Measurements from ENCODE around the gene CAMSAP2.

The CAMSAP2 gene

GRCh38 chr1:200900877-200901276 is 162.2 kb downstream of the CAMSAP2 start:
- no peak for DNase-seq

- no peak for DNase-seq
Measured at GRCh38 chr1:200901350-200901749, 162.7 kb downstream of the CAMSAP2 start.

GRCh38 chr1:200901796-200902444 is 163.2 kb downstream of the CAMSAP2 start:
- DNase-seq: no peak

DNA sequence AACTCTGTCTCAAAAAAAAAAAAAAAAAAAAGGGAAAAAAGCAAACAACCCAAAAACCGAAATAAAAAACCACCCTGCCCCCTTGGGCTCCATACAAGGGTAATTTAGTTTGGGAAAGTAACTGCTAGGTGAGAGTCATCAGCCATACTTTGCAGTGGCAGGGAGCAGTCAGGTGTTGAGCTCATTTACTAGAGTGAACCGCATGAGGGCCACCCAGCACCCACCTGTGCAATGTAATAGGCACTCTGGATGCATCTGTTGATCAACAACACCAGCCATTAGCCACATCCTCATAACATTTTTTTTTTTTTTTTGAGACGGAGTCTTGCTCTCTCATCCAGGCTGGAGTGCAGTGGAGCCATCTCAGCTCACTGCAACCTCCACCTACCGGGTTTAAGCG is 165.1 kb downstream of the CAMSAP2 start:
- DNase-seq: no peak

DNA sequence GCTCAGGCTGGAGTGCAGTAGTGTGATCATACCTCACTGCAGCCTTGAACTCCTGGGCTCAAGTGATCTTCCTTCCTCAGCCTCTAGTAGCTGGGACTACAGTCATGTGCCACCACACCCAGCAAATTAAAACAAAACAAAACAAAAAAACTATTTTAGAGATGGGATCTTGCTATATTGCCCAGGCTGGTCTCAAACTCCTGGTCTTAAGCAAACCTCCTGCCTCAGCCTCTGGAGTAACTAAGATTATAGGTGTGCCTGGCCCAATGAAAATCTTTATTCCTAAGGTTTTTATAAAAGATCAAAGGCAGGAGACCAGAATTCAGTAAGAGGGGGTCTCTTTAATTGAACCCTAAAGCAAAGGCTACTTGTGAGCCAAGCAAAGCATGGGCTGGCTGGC is 166.1 kb downstream of the CAMSAP2 start:
- no peak for DNase-seq

GRCh38 chr1:200905411-200906052 is 166.8 kb downstream of the CAMSAP2 start:
- no peak for DNase-seq

- no peak for DNase-seq
Measured at GRCh38 chr1:200906491-200906890, 167.8 kb downstream of the CAMSAP2 start.

- DNase-seq: no peak
Measured at GRCh38 chr1:200907611-200908097, 169.0 kb downstream of the CAMSAP2 start.

DNA sequence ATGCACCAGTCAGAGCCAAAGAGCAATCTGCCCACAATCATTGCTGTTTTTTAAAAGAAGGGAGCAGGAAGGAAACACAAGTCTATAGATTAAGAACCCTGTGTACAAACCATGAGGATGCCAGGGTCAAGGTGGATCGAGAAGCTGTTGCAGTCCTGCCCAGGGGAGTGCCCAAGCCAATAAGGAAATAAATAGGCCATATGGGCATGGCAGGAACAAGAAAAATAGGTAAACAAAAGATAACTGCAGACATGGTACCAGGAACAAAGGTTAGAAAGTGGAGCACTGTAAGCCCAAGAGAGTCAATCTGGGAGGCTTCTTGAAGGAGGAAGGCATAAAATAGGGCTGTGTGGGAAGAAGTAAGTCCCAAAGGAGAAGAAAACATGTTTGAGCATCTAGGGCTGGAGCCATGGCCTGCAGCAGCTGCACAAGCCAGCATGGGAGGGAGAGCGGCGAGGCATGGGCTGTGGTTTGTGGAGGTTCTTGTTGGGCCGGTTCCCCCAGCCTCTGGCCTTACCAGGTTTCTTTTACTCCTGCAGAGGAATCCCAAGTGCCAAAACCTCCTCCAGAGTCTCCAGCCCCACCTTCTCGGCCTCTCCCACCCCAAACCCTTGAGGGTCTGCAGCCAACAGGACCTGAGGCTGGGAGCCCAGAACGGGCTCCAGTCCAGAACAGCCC is 169.6 kb downstream of the CAMSAP2 start:
- DNase-seq: no peak

DNA sequence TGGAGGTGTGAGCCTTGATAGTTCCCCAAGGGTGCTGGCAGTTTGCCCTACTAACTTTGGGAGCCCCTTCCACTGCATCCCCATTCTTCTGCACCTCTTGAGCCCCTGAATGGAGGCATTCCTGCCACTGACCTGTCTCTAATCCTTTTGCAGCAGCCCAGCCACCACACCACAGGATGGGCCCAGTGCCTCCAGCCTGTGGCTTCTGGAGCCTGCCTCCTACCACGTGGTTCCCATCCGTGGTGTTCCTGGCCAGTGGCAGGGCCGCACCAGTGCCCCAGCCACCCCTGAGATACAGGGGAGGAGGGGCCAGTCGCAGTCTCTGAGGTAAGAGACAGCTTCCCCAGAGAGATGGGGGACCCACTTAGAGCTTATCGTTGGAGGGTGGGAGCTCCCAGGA is 170.4 kb downstream of the CAMSAP2 start:
- no peak for DNase-seq

DNA sequence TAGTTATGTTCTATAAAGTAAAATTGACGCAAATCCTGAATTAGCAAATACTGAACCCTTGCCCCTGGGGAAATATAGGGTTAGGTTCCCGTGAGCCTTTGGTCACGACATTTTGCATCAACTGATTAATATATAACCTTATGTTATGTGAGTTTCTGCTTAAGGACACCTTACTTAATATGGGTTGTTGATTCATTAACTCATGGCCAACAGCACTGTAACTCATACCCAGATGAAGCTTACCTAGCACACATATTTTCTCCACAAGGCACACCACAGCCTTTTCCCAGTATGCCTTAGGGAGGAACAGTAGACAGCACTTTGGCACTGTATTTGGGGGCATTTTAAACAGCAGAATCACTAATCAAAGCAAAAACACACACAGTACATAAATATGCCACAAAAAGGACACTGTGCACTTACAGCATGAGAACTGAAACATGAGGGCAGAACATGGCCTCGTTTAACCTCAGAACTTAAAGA is 171.1 kb downstream of the CAMSAP2 start:
- no peak for DNase-seq
